ENCODE measurements around the gene TMEM203. TPM values are rescaled to one million over a fixed set of nuclear protein-coding genes. Genes with fewer than 3 reads are reported as not detected.
A peak's percentile ranks its signal among the peaks of the same experiment; 100 is the strongest.

The TMEM203 gene
- total and polyA plus RNA-seq, 10 of the 15 experiments (the other 5 are each of a cell fraction or from before 2014, with no cell fraction given): 7.2 to 68.1 (median 33.8) TPM

DNA sequence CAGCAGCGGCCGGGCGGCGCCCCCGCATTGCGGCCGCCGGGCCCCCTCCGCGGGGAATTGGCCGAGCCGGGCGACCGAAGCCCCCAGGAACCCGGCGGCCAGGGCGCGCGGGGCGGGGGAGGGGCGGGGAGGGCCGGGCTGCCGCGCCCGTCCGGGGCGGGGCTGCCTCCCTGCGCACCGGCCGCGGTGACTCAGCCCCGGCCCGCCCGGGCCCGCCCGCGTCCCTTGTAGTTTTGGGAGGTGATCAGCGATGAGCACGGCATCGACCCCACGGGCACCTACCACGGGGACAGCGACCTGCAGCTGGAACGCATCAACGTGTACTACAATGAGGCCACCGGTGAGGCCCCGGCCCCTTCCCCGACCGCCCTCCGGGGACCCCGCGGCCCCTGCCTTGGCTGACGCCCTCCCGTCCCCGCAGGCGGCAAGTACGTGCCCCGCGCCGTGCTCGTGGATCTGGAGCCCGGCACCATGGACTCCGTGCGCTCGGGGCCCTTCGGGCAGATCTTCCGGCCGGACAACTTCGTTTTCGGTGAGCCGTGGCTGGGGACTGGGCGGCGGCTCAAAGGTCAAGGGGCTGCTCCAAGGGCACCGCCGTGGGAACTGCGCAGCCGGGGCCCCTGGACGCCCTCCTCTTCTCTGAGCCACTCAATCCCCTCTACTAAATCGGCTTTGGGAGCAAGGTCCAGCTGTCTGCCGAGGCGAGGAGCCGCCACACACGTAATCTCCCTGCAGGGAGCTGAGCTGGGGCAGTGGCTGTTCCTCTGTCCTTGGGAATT is 36.2 kb upstream of the TMEM203 start:
- Histone ChIP-seq H3K27ac (ENCODE audit: control insufficient read depth, insufficient read depth) (peak overlapping the region; percentile 39), H3K27me3 (replicated peaks in 1 of 2; ENCODE audit: control insufficient read depth in 2 of 2, insufficient read depth in 2 of 2, low read length in 1 of 2) (no peaks in the 10 kb centered on the region), H3K4me1 (ENCODE audit: control insufficient read depth, insufficient read depth, low read length) (peaks cover 38% of the 10 kb centered on the region), H3K9ac (ENCODE audit: control insufficient read depth, insufficient read depth, low read length) (peak overlapping the region; percentile 63), H3K4me2 (ENCODE audit: control insufficient read depth, insufficient read depth) (peak overlapping the region; percentile 91), H3K9me3 (replicated peaks; ENCODE audit: control insufficient read depth, insufficient read depth, low read length) (no peaks in the 10 kb centered on the region), H3K79me2 (ENCODE audit: control insufficient read depth, insufficient read depth, low read length) (peaks cover 30% of the 10 kb centered on the region), H2AFZ (ENCODE audit: control insufficient read depth, low read depth, low read length) (no peak overlapping the region), H3K36me3 (ENCODE audit: control insufficient read depth in 2 of 2, insufficient read depth in 2 of 2, low read length in 1 of 2) (peaks cover 8 to 14% of the 10 kb centered on the region in 2 experiments), H4K20me1 (ENCODE audit: control insufficient read depth, insufficient read depth) (peaks cover 4% of the 10 kb centered on the region; the same call in 1 of the 2 replicates), H3K4me3 (peak overlapping the region; percentile 98)
- BruUV-seq (replicated peaks): no TSS peak
- intact Hi-C loops (cut with micrococcal nuclease; ENCODE audit: unreplicated experiment) (no loop called here), in situ Hi-C loops (cut with MboI) (no loop called here)
- DNase-seq (ENCODE audit: low read depth, low spot score) (no peak), FAIRE-seq (no peak), ATAC-seq (no peak)
- ChIA-PET SMC1A (ENCODE audit: uncharacterized antibody, unreplicated experiment) (interaction anchor here (1.0 to 1.7 kb wide), 4 partner anchors 19 to 155 kb away, joined by 3 to 6 read pairs (median 4); partner anchors contain the start of genes MAN1B1, NRARP and RNF208), RAD21 (ENCODE audit: unreplicated experiment) (interaction anchor here (0.6 to 1.9 kb wide), 11 partner anchors 12 to 285 kb away, joined by 3 to 13 read pairs (median 3); partner anchors contain the start of genes NELFB, NRARP and RNF208), CTCF (interaction anchor here (0.6 to 5.3 kb wide), 10 partner anchors 12 to 207 kb away, joined by 3 to 52 read pairs (median 4); partner anchors contain the start of genes CYSRT1, NELFB, RNF208 and RNF224), POLR2A (interaction anchor here (1.0 to 9.2 kb wide), 15 partner anchors 13 to 249 kb away, joined by 3 to 112 read pairs (median 8); partner anchors contain the start of genes CYSRT1, EXD3, MAN1B1 and NELFB)
- 2% methylated on average over 53 of the region's 83 CpGs for WGBS (ENCODE audit: insufficient coverage, insufficient replicate concordance, low lambda C conversion rate, missing lambda C conversion rate)
- TF ChIP-seq SUPT20H (IDR thresholded peaks at IDR 0.05; ENCODE audit: borderline replicate concordance, control insufficient read depth, low read depth, low read length) (no peak), TARDBP (IDR thresholded peaks at IDR 0.05; ENCODE audit: borderline replicate concordance) (no peak), RCOR1 (conservative IDR thresholded peaks at IDR 0.05; ENCODE audit: low read depth, low read length) (no peak), MXI1 (IDR thresholded peaks at IDR 0.05; ENCODE audit: low read depth, low read length) (0 out of 2 replicates have a peak, but pooled peaks have one; percentile 9), ZNF207 (IDR thresholded peaks at IDR 0.05; ENCODE audit: borderline replicate concordance) (no peak), NBN (IDR thresholded peaks at IDR 0.05) (no peak), YBX1 (IDR thresholded peaks at IDR 0.05) (no peak), BACH1 (IDR thresholded peaks at IDR 0.05; ENCODE audit: borderline replicate concordance) (0 out of 2 replicates have a peak, but pooled peaks have one; percentile 11), RAD21 (IDR thresholded peaks at IDR 0.05; ENCODE audit: insufficient read depth, low read depth, low read length) (no peak), NRF1 (conservative IDR thresholded peaks at IDR 0.05; ENCODE audit: low read depth, low read length) (no peak), ZNF622 (IDR thresholded peaks at IDR 0.05) (no peak), SUZ12 (IDR thresholded peaks at IDR 0.05; ENCODE audit: unreplicated experiment) (no peak), GATAD2B (conservative IDR thresholded peaks at IDR 0.05; ENCODE audit: low read depth) (0 out of 2 replicates have a peak, but pooled peaks have one; percentile 3), NR2F1 (conservative IDR thresholded peaks at IDR 0.05) (peak; percentile 32; the same call in 1 of the 2 replicates), ATF7 (IDR thresholded peaks at IDR 0.05; ENCODE audit: low read depth) (no peak), CREB1 (IDR thresholded peaks at IDR 0.05; ENCODE audit: low read depth) (no peak), CEBPB (IDR thresholded peaks at IDR 0.05; ENCODE audit: borderline replicate concordance in 1 of 2, low read depth in 2 of 2, low read length in 2 of 2) (no peak), ASH2L (IDR thresholded peaks at IDR 0.05; ENCODE audit: borderline replicate concordance, low read depth) (no peak)
- TF ChIP-seq, protein P1, sequence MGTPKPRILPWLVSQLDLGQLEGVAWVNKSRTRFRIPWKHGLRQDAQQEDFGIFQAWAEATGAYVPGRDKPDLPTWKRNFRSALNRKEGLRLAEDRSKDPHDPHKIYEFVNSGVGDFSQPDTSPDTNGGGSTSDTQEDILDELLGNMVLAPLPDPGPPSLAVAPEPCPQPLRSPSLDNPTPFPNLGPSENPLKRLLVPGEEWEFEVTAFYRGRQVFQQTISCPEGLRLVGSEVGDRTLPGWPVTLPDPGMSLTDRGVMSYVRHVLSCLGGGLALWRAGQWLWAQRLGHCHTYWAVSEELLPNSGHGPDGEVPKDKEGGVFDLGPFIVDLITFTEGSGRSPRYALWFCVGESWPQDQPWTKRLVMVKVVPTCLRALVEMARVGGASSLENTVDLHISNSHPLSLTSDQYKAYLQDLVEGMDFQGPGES (IDR thresholded peaks at IDR 0.05): no peak
- TF ChIP-seq, protein P2, sequence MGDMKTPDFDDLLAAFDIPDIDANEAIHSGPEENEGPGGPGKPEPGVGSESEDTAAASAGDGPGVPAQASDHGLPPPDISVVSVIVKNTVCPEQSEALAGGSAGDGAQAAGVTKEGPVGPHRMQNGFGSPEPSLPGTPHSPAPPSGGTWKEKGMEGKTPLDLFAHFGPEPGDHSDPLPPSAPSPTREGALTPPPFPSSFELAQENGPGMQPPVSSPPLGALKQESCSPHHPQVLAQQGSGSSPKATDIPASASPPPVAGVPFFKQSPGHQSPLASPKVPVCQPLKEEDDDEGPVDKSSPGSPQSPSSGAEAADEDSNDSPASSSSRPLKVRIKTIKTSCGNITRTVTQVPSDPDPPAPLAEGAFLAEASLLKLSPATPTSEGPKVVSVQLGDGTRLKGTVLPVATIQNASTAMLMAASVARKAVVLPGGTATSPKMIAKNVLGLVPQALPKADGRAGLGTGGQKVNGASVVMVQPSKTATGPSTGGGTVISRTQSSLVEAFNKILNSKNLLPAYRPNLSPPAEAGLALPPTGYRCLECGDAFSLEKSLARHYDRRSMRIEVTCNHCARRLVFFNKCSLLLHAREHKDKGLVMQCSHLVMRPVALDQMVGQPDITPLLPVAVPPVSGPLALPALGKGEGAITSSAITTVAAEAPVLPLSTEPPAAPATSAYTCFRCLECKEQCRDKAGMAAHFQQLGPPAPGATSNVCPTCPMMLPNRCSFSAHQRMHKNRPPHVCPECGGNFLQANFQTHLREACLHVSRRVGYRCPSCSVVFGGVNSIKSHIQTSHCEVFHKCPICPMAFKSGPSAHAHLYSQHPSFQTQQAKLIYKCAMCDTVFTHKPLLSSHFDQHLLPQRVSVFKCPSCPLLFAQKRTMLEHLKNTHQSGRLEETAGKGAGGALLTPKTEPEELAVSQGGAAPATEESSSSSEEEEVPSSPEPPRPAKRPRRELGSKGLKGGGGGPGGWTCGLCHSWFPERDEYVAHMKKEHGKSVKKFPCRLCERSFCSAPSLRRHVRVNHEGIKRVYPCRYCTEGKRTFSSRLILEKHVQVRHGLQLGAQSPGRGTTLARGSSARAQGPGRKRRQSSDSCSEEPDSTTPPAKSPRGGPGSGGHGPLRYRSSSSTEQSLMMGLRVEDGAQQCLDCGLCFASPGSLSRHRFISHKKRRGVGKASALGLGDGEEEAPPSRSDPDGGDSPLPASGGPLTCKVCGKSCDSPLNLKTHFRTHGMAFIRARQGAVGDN (IDR thresholded peaks at IDR 0.05): 0 out of 2 replicates have a peak, but pooled peaks have one; percentile 9

Data from GM12878 (cell line).